NB4 (cell line): ENCODE data around the gene TMEM127.
A peak's percentile ranks its signal among the peaks of the same experiment; 100 is the strongest.

Experiments
- DNase-seq: peaks from one replicate; pipeline ENCODE4 v3.0.0; 2010; ENCODE audit warnings: low read depth
- H3K4me3 ChIP-seq: one replicate; pipeline ENCODE4 v1.5.1; 2011; ENCODE audit warnings: mild to moderate bottlenecking, low read depth, low read length, moderate library complexity
- MYC ChIP-seq: IDR thresholded peaks from 2 replicates; pipeline ENCODE4 v1.6.1; 2011; ENCODE audit warnings: low read depth, low read length
- POLR2A ChIP-seq: IDR thresholded peaks from 2 replicates; pipeline ENCODE4 v1.6.1; 2011; ENCODE audit warnings: mild to moderate bottlenecking; ENCODE audit not compliant: insufficient read length; ENCODE audit errors: extremely low read depth
- TF ChIP-seq, protein P1 (sequence below): IDR thresholded peaks from one replicate; pipeline ENCODE4 v1.5.1; 2012; ENCODE audit warnings: low read depth, low read length
- TF ChIP-seq, protein P2 (sequence below): IDR thresholded peaks from 2 replicates; pipeline ENCODE4 v1.6.1; 2011; ENCODE audit warnings: low read depth, low read length

The TMEM127 gene, protein sequence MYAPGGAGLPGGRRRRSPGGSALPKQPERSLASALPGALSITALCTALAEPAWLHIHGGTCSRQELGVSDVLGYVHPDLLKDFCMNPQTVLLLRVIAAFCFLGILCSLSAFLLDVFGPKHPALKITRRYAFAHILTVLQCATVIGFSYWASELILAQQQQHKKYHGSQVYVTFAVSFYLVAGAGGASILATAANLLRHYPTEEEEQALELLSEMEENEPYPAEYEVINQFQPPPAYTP

DNA sequence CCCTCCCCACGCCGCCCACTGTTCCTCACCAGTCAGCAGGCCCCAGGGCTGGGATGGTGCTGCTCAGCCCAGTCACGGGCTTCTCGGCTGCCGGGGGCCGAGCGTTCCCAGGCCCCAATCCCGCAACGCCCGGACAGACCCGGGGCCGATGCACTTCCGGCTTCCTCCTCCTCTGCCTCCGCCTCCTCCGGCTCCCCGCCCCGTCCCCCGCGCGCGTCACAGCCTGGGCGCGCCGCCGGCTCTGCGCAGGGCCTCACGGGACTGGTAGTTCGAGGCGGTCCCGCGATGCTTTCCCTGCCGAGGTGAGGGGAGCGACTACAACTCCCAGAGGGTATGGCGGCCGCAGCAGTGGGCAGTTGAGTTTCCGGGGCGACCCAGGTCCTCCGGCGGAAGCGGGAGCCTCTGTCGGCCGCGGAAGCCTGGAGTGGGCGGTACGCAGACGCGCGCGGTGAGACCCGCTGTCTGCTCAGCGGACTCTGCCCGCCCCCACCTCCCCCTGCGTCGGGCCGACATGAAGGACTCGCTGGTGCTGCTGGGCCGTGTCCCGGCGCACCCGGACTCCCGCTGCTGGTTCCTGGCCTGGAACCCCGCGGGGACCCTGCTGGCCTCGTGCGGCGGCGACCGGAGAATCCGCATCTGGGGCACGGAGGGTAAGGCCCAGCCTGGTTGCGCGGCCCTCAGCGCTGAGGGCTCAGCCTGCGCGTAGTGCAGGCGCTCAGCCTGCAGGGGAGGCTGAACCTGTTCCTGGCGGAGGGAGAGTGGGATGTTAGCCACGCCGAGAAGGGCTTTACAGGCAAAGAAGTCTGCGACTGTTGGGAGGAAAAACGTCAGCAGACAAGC, at the start of gene TMEM127, which contains the start of gene CIAO1:
Gene TMEM127, minus strand, starts transcription at position 158 of the 840 bp plus-strand sequence. CDS start 616 bp downstream, outside the sequence.
Gene CIAO1, plus strand, starts transcription at position 386 of the 840 bp plus-strand sequence. Its CDS starts 126 bp downstream, at position 512.
- peak within 1 kb of the TSS; percentile 92 for H3K4me3 ChIP-seq
- DNase-seq: peak; percentile 100
- TF ChIP-seq, protein P1, sequence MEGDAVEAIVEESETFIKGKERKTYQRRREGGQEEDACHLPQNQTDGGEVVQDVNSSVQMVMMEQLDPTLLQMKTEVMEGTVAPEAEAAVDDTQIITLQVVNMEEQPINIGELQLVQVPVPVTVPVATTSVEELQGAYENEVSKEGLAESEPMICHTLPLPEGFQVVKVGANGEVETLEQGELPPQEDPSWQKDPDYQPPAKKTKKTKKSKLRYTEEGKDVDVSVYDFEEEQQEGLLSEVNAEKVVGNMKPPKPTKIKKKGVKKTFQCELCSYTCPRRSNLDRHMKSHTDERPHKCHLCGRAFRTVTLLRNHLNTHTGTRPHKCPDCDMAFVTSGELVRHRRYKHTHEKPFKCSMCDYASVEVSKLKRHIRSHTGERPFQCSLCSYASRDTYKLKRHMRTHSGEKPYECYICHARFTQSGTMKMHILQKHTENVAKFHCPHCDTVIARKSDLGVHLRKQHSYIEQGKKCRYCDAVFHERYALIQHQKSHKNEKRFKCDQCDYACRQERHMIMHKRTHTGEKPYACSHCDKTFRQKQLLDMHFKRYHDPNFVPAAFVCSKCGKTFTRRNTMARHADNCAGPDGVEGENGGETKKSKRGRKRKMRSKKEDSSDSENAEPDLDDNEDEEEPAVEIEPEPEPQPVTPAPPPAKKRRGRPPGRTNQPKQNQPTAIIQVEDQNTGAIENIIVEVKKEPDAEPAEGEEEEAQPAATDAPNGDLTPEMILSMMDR: peak; percentile 33
- TF ChIP-seq MYC (peak; percentile 41; the same call in 1 of the 2 replicates), POLR2A (peak; percentile 61)
- TF ChIP-seq, protein P2, sequence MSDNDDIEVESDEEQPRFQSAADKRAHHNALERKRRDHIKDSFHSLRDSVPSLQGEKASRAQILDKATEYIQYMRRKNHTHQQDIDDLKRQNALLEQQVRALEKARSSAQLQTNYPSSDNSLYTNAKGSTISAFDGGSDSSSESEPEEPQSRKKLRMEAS: peak; percentile 50; the same call in 1 of the 2 replicates

DNA sequence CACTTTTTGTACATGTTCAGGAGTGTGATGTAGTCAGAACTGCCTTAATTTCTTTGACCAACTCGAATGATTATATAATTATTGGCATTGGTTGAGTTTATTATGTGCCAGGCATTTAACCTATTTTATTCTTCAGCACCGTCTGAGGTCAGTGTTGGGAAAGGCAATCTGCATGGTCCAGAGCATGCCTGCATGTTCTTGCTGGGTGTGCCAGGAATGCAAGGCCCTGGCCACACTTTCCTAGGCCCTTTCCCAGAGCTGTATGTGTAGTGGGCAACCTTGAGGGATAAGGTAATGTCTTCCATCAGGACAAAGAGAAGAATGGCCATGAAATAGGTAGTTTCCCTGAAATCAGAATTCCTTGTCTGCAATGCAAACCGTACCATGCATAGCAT, 49.2 kb upstream of the TMEM127 start:
- no peak overlapping the region for H3K4me3 ChIP-seq
- DNase-seq: no peak
- TF ChIP-seq MYC (no peak), POLR2A (no peak)
- TF ChIP-seq, protein P1: no peak
- TF ChIP-seq, protein P2: no peak

DNA sequence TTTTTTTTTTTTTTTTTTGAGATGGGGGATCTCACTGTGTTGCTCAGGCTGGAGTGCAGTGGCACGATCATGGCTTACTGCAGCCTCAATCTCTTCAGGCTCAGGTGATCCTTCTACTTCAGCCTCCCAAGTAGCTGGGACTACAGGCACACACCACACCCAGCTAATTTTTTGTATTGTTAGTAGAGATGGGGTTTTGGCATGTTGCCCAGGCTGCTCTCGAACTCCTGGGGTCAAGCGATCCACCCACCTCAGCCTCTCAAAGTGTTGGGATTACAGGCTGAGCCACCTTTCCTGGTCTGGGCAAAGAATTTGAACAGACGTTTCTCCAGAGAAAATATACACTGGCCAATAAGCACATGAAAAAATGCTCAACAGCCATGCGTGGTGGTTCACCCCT, 42.5 kb upstream of the TMEM127 start:
- H3K4me3 ChIP-seq: no peak overlapping the region
- no peak for DNase-seq

DNA sequence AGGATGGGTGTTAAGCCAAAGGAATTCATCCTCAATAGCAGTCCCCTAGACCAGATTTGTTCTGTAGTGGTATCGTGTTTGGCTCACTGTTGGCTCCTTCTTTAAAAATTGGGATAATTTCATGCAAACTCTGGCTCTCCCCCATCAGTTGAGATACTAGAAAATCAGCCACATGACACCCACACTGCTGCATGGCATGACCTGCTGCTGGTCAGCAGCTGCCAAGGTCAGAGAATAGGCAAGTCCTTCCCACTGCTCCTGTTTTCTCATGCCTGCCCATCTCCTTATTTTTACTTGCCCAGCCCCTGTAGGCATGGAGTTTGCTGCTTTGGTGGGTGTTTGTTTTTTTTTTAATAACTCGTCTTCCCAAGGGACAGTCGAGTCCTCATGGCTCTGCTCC, 40.6 kb upstream of the TMEM127 start:
- peak overlapping the region; percentile 76 for H3K4me3 ChIP-seq
- no peak for TF ChIP-seq MYC
- TF ChIP-seq, protein P2: no peak
- TF ChIP-seq POLR2A: no peak
- TF ChIP-seq, protein P1: no peak
- DNase-seq: peak; percentile 35

More for the DNA sequence above, 42.5 kb upstream of the TMEM127 start:
- no peak for TF ChIP-seq MYC
- TF ChIP-seq POLR2A: no peak
- TF ChIP-seq, protein P2: no peak
- TF ChIP-seq, protein P1: no peak

DNA sequence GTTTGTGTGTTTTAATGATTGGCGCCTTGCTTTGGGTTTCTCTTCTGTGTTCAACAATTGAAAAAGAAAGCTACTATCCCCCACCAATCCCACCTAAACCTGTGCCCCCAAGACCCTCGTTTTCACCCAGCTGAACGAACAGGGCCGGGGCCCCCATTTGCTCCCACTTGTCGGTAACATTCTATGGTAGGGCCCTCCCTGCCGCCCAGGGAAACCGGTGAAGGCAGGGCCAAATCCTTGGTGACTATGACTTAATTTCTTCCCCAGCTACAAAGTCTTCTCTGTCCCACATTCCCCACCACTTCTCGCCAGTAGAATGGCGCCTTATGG, 40.1 kb upstream of the TMEM127 start:
- H3K4me3 ChIP-seq: peak overlapping the region; percentile 76
- no peak for DNase-seq
- no peak for TF ChIP-seq MYC
- TF ChIP-seq, protein P2: no peak
- no peak for TF ChIP-seq POLR2A
- TF ChIP-seq, protein P1: no peak
